ENCODE measurements around the gene DBNL.

DNA sequence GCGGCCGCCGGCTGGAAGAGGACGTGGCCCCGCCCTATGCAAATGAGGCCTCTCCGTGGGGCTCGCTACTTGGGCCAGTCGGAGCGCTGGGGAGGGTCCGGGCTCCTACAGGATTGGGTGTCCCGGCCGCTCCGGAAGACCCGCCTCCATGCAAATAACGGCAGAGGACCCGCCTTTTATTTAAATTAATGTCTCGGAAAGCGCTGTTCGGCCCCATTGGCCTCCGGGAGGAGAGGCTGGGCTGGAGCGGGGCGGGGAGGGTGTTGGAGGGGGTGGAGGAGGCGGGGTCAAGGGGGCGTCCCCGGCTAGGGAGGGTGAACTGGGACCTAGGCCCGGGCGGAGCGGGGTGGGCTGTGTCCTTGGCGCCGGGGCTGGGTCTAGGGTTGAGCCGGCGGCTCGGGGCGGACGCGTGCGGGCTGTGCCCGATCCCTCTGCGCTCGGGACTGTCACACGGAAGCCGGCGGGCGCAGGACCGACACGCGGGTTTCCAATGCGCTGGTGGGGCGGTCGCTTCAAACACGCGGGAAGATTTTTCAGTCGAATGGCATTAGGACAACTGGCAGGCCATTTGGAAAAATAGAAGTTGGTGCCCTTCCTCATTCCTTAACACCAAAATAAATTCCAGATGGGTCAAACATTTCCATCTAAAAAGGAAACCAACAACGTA, 38.2 kb downstream of the DBNL start:
- TF ChIP-seq GATA2 (IDR thresholded peaks at IDR 0.05; ENCODE audit: low read depth, low read length) (no peak), GATA3 (IDR thresholded peaks at IDR 0.05; ENCODE audit: low read depth, low read length) (no peak)

All from SH-SY5Y (cell line).